HL-60 (cell line): Measurements from ENCODE around the gene RECK.

Experiments used
- CTCF ChIP-seq: IDR thresholded peaks from one replicate; pipeline ENCODE4 v1.5.1; 2011; ENCODE audit warnings: low read length, control low read depth, inconsistent platforms; ENCODE audit not compliant: insufficient read depth
- GABPA ChIP-seq: IDR thresholded peaks from 2 replicates; pipeline ENCODE4 v1.6.1; 2012; ENCODE audit warnings: low read depth

- TF ChIP-seq CTCF (no peak), GABPA (no peak)
These were observed 14.7 kb upstream of the RECK start for GRCh38 chr9:36021968-36022367.
